NCI-H2196 treated with DMSO at 0.1 percent for 48 hours (cell line): ENCODE data around the gene SPSB1.
"Not testable (repeated sequence)": the region's sequence is repeated elsewhere in the genome, so short reads cannot be mapped to it uniquely, and the experiment has no call there.

Source experiments
- DNase-seq: peaks from one replicate; lab custom pipeline; 2025; ENCODE audit not compliant: unreplicated experiment; lab: John Stamatoyannopoulos, UW

SPSB1 gene

GRCh38 chr1:9362488-9362887, 69.8 kb downstream of the SPSB1 start:
- no peak for DNase-seq

- DNase-seq: no peak
These were observed 70.4 kb downstream of the SPSB1 start for GRCh38 chr1:9363061-9363471.

GRCh38 chr1:9366298-9366697, 73.6 kb downstream of the SPSB1 start:
- DNase-seq: no peak

- DNase-seq: no peak
These were observed 74.5 kb downstream of the SPSB1 start for GRCh38 chr1:9366943-9367780.

- DNase-seq: no peak
These were observed 75.1 kb downstream of the SPSB1 start for GRCh38 chr1:9367806-9368205.

GRCh38 chr1:9368356-9368755, 75.7 kb downstream of the SPSB1 start:
- DNase-seq: no peak

GRCh38 chr1:9369964-9370788, 77.5 kb downstream of the SPSB1 start:
- DNase-seq: no peak

GRCh38 chr1:9371391-9371935, 78.8 kb downstream of the SPSB1 start:
- no peak for DNase-seq

- no peak for DNase-seq
These were observed 79.3 kb downstream of the SPSB1 start for GRCh38 chr1:9371951-9372350.

- no peak for DNase-seq
These were observed 80.9 kb downstream of the SPSB1 start for GRCh38 chr1:9373619-9374018.

- no peak for DNase-seq
These were observed 82.2 kb downstream of the SPSB1 start for GRCh38 chr1:9374748-9375341.

- no peak for DNase-seq
These were observed 83.2 kb downstream of the SPSB1 start for GRCh38 chr1:9375912-9376311.

GRCh38 chr1:9376430-9376829, 83.7 kb downstream of the SPSB1 start:
- DNase-seq: no peak

GRCh38 chr1:9376886-9377333, 84.2 kb downstream of the SPSB1 start:
- no peak for DNase-seq

- DNase-seq: no peak
These were observed 86.1 kb downstream of the SPSB1 start for GRCh38 chr1:9378801-9379200.

GRCh38 chr1:9380711-9381110, 88.0 kb downstream of the SPSB1 start:
- no peak for DNase-seq

- DNase-seq: no peak
These were observed 90.2 kb downstream of the SPSB1 start for GRCh38 chr1:9382643-9383491.

- no peak for DNase-seq
These were observed 91.4 kb downstream of the SPSB1 start for GRCh38 chr1:9384128-9384527.

GRCh38 chr1:9384751-9385245, 92.1 kb downstream of the SPSB1 start:
- no peak for DNase-seq

- not testable (repeated sequence) for DNase-seq
These were observed 92.7 kb downstream of the SPSB1 start for GRCh38 chr1:9385392-9385791.
